VCaP (cell line): ENCODE data around the gene UFC1.

ENCODE experiments used
- H3K27ac ChIP-seq: fragments of 450-650 bp; 2 replicates; pipeline ENCODE4 v1.5.1; 2017
- TF ChIP-seq, protein P1 (sequence below): fragments of 450-650 bp; conservative IDR thresholded peaks from 2 replicates; pipeline ENCODE4 v1.5.1; 2017; ENCODE audit warnings: mild to moderate bottlenecking, moderate library complexity

The UFC1 gene

DNA sequence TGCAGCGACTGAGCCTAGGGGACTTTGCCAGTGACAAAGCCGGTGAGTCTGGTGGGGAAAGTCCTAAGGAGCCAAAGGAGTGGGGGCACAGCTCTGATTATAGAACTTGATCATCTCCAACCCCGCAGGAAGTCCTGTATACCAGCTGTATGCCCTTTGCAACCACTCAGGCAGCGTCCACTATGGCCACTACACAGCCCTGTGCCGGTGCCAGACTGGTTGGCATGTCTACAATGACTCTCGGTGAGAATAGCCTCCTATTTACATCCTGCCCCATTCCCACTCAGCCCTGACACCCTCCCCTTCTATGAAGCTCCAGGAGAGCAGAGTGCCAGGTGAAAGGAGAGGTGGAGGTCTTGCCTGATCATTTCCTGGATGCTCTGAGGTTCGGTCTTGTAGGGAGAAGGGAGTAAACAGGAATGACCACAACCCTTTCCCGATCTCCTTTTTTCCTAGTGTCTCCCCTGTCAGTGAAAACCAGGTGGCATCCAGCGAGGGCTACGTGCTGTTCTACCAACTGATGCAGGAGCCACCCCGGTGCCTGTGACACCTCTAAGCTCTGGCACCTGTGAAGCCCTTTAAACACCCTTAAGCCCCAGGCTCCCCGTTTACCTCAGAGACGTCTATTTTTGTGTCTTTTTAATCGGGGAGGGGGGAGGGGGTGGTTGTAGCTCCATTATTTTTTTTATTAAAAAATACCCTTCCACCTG, 11.3 kb downstream of the UFC1 start:
- TF ChIP-seq, protein P1, sequence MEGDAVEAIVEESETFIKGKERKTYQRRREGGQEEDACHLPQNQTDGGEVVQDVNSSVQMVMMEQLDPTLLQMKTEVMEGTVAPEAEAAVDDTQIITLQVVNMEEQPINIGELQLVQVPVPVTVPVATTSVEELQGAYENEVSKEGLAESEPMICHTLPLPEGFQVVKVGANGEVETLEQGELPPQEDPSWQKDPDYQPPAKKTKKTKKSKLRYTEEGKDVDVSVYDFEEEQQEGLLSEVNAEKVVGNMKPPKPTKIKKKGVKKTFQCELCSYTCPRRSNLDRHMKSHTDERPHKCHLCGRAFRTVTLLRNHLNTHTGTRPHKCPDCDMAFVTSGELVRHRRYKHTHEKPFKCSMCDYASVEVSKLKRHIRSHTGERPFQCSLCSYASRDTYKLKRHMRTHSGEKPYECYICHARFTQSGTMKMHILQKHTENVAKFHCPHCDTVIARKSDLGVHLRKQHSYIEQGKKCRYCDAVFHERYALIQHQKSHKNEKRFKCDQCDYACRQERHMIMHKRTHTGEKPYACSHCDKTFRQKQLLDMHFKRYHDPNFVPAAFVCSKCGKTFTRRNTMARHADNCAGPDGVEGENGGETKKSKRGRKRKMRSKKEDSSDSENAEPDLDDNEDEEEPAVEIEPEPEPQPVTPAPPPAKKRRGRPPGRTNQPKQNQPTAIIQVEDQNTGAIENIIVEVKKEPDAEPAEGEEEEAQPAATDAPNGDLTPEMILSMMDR, result no peak
- H3K27ac ChIP-seq, result peak overlapping the region; percentile 79

DNA sequence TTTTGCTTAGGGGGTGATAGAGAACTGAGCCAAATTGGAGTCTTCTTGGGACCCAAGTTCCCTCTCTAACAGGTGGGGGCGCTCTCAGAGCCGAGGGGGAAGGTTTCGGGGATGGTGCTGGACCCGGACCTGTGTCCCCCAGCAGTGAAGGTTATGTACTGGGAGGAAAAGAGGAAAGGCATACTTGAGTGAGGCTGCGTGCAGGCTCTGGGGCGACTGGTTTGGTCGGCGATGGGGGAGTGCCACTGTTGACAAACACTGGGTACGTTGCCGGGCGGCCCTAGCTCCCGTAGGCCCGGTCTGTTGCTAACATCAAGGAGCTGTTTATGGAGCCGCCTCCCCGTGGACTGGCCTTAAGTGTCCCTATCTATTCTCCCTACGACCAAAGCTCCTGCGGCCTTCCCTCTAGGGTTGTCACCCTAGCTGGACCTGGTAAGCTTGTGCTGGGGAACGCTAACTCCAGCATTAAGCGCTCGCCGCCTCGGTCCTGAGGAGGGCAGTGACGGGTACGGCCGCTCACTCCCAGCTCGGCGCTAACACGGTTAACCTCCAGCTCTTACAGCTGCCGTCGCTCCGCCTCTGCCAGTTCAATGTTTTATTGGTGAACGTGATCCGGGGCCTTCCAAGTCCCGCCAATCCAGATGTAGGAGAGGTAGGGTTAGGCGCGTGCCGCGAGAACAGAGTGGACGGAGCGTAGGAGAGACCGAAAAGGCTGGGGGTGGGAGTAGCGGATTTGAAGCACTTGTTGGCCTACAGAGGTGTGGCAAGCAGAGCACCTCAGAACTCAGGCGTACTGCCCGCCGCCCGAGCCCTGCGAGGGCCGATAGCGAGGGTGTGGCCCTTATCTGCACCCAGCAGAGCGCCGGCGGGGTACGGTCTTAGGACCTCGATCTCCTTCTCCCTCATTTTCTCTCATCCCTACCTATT, 12.2 kb downstream of the UFC1 start, which contains the start of gene PPOX:
Gene PPOX, plus strand, starts transcription at position 685 of the 927 bp plus-strand sequence. CDS start 422 bp downstream, outside the sequence.
- H3K27ac ChIP-seq, result peak within 1 kb of the TSS; percentile 79
- TF ChIP-seq, protein P1, result peak; percentile 38

GRCh38 chr1:161166669-161167548, 13.1 kb downstream of the UFC1 start:
- H3K27ac ChIP-seq, result peak overlapping the region; percentile 79
- TF ChIP-seq, protein P1, result no peak

DNA sequence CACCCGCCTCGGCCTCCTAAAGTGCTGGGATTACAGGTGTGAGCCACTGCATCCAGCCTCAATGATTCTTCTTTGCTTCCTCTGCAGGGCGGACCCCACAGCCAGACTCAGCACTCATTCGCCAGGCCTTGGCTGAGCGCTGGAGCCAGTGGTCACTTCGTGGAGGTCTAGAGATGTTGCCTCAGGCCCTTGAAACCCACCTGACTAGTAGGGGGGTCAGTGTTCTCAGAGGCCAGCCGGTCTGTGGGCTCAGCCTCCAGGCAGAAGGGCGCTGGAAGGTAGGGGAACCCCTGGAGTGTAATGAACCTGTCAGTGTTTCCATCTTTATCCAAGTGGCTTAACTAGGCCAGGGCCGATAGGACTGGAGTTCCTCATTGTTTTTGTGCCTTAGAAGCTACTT, 15.1 kb downstream of the UFC1 start:
- H3K27ac ChIP-seq, result no peak overlapping the region
- TF ChIP-seq, protein P1, result no peak

DNA sequence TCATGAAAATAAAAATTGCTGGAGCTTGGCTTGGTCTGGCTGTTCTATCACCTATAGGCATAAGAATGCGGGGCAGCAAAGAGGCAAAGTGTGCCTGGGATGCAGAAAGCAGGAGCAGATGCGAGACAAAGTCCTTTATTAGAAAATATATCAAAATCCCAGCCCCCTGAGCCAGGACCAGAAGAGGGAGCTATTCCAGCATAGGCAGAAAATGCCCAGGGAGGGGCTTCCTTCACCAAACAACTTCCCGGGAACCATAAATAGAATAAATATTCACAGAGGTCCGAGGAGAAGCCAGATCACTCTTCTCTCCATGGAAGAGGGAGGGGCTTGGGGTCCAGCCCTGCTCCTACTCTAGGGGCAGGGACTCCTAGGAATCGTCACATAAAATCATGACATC, 17.4 kb downstream of the UFC1 start:
- TF ChIP-seq, protein P1, result peak; percentile 32; the same call in 1 of the 2 replicates
- H3K27ac ChIP-seq, result 0 out of 2 replicates have a peak overlapping the region, but pooled peaks have one; percentile 2

DNA sequence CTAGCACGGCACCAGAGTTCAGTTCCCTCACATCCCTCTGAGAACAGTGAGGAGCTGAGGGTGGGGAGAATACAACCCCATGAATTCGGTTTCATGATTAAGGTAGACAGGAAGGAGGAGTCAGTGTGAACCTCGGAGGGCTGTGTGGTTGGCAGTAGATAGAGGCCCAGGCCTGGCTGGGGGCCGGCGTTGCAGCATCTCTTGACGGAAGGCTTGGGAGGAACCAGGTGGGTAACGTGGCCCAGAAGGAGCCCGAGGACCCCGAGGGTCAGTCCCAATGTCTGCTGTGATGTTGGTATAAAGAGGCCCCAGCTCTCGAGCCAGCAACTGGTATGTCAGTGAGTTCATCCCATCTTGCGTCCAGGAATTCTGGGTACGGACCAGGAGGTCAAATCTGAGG, 17.9 kb downstream of the UFC1 start:
- H3K27ac ChIP-seq, result 0 out of 2 replicates have a peak overlapping the region, but pooled peaks have one; percentile 2

More for the DNA sequence above, 17.9 kb downstream of the UFC1 start:
- TF ChIP-seq, protein P1, result no peak
